Measurements from ENCODE around the gene BSDC1. TPM values are rescaled to one million over a fixed set of nuclear protein-coding genes. Genes with fewer than 3 reads are reported as not detected.

The BSDC1 gene
- polyA plus RNA-seq, 1 donor from 2014 or later, result 158 TPM

DNA sequence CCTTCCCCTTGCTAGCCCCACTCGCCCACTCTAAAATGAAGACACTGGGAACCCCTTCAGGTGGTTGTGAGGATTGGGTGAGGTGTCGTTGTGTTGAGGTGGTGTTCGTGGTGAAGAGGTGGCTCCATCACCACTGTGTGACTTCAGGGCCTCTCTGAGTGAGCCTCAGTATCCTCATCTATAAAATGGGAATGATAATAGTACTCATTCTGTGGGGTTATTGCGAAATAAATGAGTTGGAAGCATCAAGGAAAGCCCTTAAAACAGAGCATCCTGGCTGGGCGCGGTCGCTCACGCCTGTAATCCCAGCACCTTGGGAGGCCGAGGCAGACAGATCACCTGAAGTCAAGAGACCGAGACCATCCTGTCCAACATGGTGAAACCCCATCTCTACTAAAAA, 51.5 kb downstream of the BSDC1 start (continued):
- TF ChIP-seq REST (IDR thresholded peaks at IDR 0.05; ENCODE audit: borderline replicate concordance), result no peak
- no peak for TF ChIP-seq SMC3 (conservative IDR thresholded peaks at IDR 0.05; ENCODE audit: poor library complexity)
- no peak for TF ChIP-seq RAD21 (conservative IDR thresholded peaks at IDR 0.05)

GRCh38 chr1:32341971-32342370, 52.3 kb downstream of the BSDC1 start:
- TF ChIP-seq RAD21 (conservative IDR thresholded peaks at IDR 0.05) (no peak), REST (IDR thresholded peaks at IDR 0.05; ENCODE audit: borderline replicate concordance) (no peak), MXI1 (conservative IDR thresholded peaks at IDR 0.05; ENCODE audit: poor library complexity, severe bottlenecking) (no peak), EP300 (conservative IDR thresholded peaks at IDR 0.05; ENCODE audit: poor library complexity, severe bottlenecking) (no peak), EZH2 (IDR thresholded peaks at IDR 0.05; ENCODE audit: borderline replicate concordance, insufficient read depth, low read length, poor library complexity, severe bottlenecking) (no peak), POLR2AphosphoS5 (IDR thresholded peaks at IDR 0.05) (no peak), TAF1 (IDR thresholded peaks at IDR 0.05; ENCODE audit: low read depth) (no peak), SMC3 (conservative IDR thresholded peaks at IDR 0.05; ENCODE audit: poor library complexity) (no peak)
- TF ChIP-seq, protein P1, sequence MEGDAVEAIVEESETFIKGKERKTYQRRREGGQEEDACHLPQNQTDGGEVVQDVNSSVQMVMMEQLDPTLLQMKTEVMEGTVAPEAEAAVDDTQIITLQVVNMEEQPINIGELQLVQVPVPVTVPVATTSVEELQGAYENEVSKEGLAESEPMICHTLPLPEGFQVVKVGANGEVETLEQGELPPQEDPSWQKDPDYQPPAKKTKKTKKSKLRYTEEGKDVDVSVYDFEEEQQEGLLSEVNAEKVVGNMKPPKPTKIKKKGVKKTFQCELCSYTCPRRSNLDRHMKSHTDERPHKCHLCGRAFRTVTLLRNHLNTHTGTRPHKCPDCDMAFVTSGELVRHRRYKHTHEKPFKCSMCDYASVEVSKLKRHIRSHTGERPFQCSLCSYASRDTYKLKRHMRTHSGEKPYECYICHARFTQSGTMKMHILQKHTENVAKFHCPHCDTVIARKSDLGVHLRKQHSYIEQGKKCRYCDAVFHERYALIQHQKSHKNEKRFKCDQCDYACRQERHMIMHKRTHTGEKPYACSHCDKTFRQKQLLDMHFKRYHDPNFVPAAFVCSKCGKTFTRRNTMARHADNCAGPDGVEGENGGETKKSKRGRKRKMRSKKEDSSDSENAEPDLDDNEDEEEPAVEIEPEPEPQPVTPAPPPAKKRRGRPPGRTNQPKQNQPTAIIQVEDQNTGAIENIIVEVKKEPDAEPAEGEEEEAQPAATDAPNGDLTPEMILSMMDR (IDR thresholded peaks at IDR 0.05; ENCODE audit: poor library complexity, severe bottlenecking), result no peak
- Histone ChIP-seq H3F3A (ENCODE audit: insufficient read depth, low read length, poor library complexity, severe bottlenecking) (no peaks in the 10 kb centered on the region), H3K79me2 (replicated peaks; ENCODE audit: insufficient read depth, low read length) (no peaks in the 10 kb centered on the region), H3K27ac (ENCODE audit: low read length) (no peak overlapping the region), H4K20me1 (ENCODE audit: insufficient read depth) (no peaks in the 10 kb centered on the region), H3K9me3 (ENCODE audit: low read length) (no peaks in the 10 kb centered on the region), H3K4me3 (ENCODE audit: low read length) (no peak overlapping the region), H3K27me3 (ENCODE audit: insufficient read depth, low read depth, low read length) (no peaks in the 10 kb centered on the region), H3K36me3 (ENCODE audit: insufficient read depth, low read length) (no peaks in the 10 kb centered on the region), H2AFZ (ENCODE audit: low read depth, low read length) (no peak overlapping the region), H3K9me2 (ENCODE audit: insufficient read depth, low read length) (no peaks in the 10 kb centered on the region), H3K4me2 (ENCODE audit: low read length) (no peak overlapping the region), H3K9ac (ENCODE audit: low read length) (no peak overlapping the region)
